ENCODE measurements around the gene WNT5A. TPM values are rescaled to one million over a fixed set of nuclear protein-coding genes. Genes with fewer than 3 reads are reported as not detected.

WNT5A gene
- total RNA-seq, 1 experiment from 2014 or later, result 174 TPM

DNA sequence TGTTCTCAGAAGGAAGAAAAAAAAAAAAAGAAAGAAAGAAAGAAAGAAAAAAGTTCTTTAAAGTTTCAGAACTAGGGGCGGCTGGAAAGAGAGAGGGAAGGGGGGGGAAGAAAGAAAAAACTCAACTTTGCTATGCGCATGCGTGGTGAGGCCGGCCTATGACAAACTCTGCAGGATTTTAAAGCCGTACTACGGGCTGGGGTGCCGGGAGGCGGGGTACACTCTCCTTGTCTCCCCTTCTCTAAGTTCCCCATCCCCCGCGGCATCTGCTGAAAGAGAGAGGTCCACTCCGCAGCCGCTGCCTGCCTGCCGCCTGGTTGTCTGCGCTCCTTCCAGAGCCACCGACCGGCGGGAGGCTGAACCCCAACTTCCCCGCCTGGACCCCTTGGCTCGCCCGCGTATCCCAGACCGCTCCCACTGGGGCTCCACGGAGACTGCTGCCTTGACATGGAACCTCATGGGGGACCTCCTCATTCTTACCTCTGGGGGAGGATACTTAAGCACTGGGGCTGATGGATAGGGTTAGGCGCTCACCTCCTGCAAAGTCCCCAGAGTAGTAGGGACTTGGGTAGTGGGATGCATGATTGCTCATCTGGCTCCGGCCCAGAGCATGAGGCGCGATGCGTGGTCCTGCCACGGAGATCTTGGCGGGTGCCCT is 1.4 kb upstream of the WNT5A start:
- POLR2A ChIA-PET (ENCODE audit: unreplicated experiment), result interaction anchor here (0.7 kb wide), 1 partner anchor 35 kb away, joined by 6 read pairs; no protein-coding TSS in a partner anchor
- peak overlapping the region; percentile 58; the same call in 1 of the 2 replicates for H3K4me3 ChIP-seq
- H3K4me1 ChIP-seq (replicated peaks; ENCODE audit: insufficient read depth), result peaks cover 22% of the 10 kb centered on the region
- H4K20me1 ChIP-seq (ENCODE audit: insufficient read depth), result no peaks in the 10 kb centered on the region
- CTCF ChIA-PET, result interaction anchor here (0.6 to 0.8 kb wide), 4 partner anchors 103 to 658 kb away, joined by 8 to 13 read pairs (median 10); no protein-coding TSS in a partner anchor
- peaks cover 37% of the 10 kb centered on the region for H3K79me2 ChIP-seq (ENCODE audit: low read depth)
- H3K9me3 ChIP-seq (ENCODE audit: insufficient read depth, low read depth), result no peaks in the 10 kb centered on the region
- TSS peak; percentile 71 for BruUV-seq (replicated peaks)
- no peaks in the 10 kb centered on the region for H3K9me2 ChIP-seq (ENCODE audit: insufficient read depth)
- H3K36me3 ChIP-seq (ENCODE audit: low read depth), result no peaks in the 10 kb centered on the region
- H2AFZ ChIP-seq, result no peak overlapping the region
- peak overlapping the region; percentile 72 for H3K4me2 ChIP-seq
- peak in 1 of 2 experiments; percentile 88 for DNase-seq
- TF ChIP-seq, protein P1, sequence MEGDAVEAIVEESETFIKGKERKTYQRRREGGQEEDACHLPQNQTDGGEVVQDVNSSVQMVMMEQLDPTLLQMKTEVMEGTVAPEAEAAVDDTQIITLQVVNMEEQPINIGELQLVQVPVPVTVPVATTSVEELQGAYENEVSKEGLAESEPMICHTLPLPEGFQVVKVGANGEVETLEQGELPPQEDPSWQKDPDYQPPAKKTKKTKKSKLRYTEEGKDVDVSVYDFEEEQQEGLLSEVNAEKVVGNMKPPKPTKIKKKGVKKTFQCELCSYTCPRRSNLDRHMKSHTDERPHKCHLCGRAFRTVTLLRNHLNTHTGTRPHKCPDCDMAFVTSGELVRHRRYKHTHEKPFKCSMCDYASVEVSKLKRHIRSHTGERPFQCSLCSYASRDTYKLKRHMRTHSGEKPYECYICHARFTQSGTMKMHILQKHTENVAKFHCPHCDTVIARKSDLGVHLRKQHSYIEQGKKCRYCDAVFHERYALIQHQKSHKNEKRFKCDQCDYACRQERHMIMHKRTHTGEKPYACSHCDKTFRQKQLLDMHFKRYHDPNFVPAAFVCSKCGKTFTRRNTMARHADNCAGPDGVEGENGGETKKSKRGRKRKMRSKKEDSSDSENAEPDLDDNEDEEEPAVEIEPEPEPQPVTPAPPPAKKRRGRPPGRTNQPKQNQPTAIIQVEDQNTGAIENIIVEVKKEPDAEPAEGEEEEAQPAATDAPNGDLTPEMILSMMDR (conservative IDR thresholded peaks at IDR 0.05), result no peak
- no peak for TF ChIP-seq EZH2 (IDR thresholded peaks at IDR 0.05; ENCODE audit: low read depth)
- intact Hi-C loops (cut with micrococcal nuclease; ENCODE audit: unreplicated experiment), result loop anchor here (1.0 to 10.0 kb wide), 6 partner anchors 16 to 636 kb away; no protein-coding TSS in a partner anchor
- peaks cover 18% of the 10 kb centered on the region; the same call in 1 of the 2 replicates for H3F3A ChIP-seq (ENCODE audit: insufficient read depth, low read depth)
- H3K27ac ChIP-seq, result peak overlapping the region; percentile 73
- no peaks in the 10 kb centered on the region for H3K27me3 ChIP-seq (ENCODE audit: insufficient read depth, low read depth)

DNA sequence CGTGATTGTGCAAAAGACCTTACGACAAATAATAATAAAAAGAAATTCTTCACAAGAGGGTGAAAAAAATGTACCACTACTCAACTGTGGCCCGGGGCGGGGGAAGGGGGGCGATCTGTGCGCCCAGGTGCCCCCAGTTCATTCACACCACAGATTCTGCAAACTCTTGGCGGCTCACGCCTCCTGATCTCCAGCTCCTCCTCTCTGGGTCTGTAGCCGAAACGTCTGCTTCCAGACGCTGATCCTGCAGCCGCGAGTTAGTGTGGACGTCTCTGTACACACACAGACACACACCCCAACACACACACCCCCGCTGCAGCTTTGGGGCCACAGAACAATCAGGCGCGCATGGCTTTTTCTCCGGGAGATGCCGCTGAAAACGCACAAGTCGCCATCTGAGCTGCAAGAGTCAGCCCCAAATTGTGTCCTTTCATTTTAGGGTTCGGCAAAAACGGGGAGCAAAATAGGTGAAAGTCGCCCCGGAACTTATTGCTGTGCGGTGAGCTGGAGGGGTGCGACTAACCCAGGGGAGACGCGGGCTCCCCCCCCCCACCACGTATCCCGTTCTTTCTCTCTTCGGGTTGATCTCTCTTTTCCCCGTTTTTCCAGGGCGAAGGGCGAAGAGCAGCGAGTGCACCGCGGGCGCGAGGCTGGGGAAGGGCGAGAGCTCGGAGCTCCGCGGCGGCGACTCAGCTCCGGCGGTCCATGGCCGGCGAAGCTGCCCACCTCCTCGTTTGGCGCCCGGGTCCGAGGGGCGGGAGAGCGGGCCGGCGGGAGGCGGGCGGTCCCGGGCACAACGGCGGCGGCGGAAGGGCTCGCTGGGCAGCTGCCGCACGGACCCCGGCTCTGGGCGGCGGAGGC is 505 bp upstream of the WNT5A start:
- peaks cover 46% of the 10 kb centered on the region for H3K79me2 ChIP-seq (ENCODE audit: low read depth)
- peak overlapping the region; percentile 58 for H3K4me3 ChIP-seq
- no peaks in the 10 kb centered on the region for H3K9me2 ChIP-seq (ENCODE audit: insufficient read depth)
- BruUV-seq (replicated peaks), result TSS peak; percentile 4
- peak; percentile 35 to 63 for DNase-seq
- TF ChIP-seq EZH2 (IDR thresholded peaks at IDR 0.05; ENCODE audit: low read depth), result no peak
- TF ChIP-seq, protein P1 (conservative IDR thresholded peaks at IDR 0.05), result no peak
- H3K9me3 ChIP-seq (ENCODE audit: insufficient read depth, low read depth), result no peaks in the 10 kb centered on the region
- H3K4me2 ChIP-seq, result peak overlapping the region; percentile 72
- ChIA-PET POLR2A (ENCODE audit: unreplicated experiment) (interaction anchor here (0.6 to 0.9 kb wide), 5 partner anchors 32 to 624 kb away, joined by 4 to 9 read pairs (median 7); no protein-coding TSS in a partner anchor), CTCF (interaction anchor here (0.6 to 0.8 kb wide), 4 partner anchors 104 to 657 kb away, joined by 8 to 13 read pairs (median 10); no protein-coding TSS in a partner anchor)
- H4K20me1 ChIP-seq (ENCODE audit: insufficient read depth), result no peaks in the 10 kb centered on the region
- H3K27me3 ChIP-seq (ENCODE audit: insufficient read depth, low read depth), result no peaks in the 10 kb centered on the region
- peak overlapping the region; percentile 72 for H2AFZ ChIP-seq
- peak overlapping the region; percentile 73 for H3K27ac ChIP-seq
- H3K36me3 ChIP-seq (ENCODE audit: low read depth), result no peaks in the 10 kb centered on the region
- H3K4me1 ChIP-seq (replicated peaks; ENCODE audit: insufficient read depth), result peaks cover 22% of the 10 kb centered on the region
- intact Hi-C loops (cut with micrococcal nuclease; ENCODE audit: unreplicated experiment), result loop anchor here (1.0 to 10.0 kb wide), 10 partner anchors 17 to 635 kb away; no protein-coding TSS in a partner anchor
- peaks cover 18% of the 10 kb centered on the region; the same call in 1 of the 2 replicates for H3F3A ChIP-seq (ENCODE audit: insufficient read depth, low read depth)

Measured in PC-9 (cell line).